ENCODE measurements around the gene SH3BP5L. TPM values are rescaled to one million over a fixed set of nuclear protein-coding genes. Genes with fewer than 3 reads are reported as not detected.

Gene SH3BP5L
- total and polyA plus RNA-seq, 10 of the 15 experiments (the other 5 are each of a cell fraction or from before 2014, with no cell fraction given) = 1.1 to 22.8 (median 10.9) TPM

DNA sequence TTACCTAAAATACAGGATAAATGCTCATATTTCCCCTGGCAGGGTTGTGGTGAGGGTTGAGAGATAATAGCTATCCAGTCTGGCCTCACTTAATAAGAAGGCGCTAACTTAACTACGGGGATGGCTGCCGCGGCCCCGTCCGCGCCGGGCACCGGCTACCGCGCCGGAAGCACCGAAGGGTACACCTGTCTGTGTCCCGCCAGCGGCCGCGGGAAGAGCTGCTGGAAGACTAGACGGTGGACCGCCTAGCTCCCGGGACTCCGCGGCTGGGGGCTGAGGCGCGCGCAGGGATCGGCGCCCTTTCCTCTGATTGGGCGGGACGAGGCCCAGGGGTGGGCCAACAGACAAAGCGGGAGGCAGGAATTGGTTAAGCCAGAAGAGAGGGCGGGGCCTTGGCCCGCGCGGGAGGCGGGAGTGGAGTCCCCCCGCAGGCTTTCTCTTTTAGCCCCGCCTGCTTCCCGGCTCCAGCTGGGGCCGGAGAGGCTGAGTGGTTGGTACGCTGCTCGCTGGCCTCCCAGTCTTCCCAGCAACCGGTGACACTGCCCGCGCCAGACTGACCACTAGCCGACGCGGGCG, 12.2 kb upstream of the SH3BP5L start, which contains the start of gene ZNF672 (continued):
- TF ChIP-seq, protein P1, sequence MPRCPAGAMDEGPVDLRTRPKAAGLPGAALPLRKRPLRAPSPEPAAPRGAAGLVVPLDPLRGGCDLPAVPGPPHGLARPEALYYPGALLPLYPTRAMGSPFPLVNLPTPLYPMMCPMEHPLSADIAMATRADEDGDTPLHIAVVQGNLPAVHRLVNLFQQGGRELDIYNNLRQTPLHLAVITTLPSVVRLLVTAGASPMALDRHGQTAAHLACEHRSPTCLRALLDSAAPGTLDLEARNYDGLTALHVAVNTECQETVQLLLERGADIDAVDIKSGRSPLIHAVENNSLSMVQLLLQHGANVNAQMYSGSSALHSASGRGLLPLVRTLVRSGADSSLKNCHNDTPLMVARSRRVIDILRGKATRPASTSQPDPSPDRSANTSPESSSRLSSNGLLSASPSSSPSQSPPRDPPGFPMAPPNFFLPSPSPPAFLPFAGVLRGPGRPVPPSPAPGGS (IDR thresholded peaks at IDR 0.05; ENCODE audit: borderline replicate concordance, insufficient read depth, low read depth, low read length, poor library complexity, severe bottlenecking) = no peak
- TF ChIP-seq STAT3 (IDR thresholded peaks at IDR 0.05; ENCODE audit: low read depth, low read length) (no peak), HCFC1 (IDR thresholded peaks at IDR 0.05; ENCODE audit: low read length) (no peak), TCF12 (IDR thresholded peaks at IDR 0.05; ENCODE audit: low read depth, low read length) (0 out of 2 replicates have a peak, but pooled peaks have one; percentile 17), RCOR1 (conservative IDR thresholded peaks at IDR 0.05; ENCODE audit: low read depth, low read length) (0 out of 2 replicates have a peak, but pooled peaks have one; percentile 14), ZNF622 (IDR thresholded peaks at IDR 0.05) (no peak), FOXK2 (IDR thresholded peaks at IDR 0.05) (no peak), CBX3 (IDR thresholded peaks at IDR 0.05; ENCODE audit: borderline replicate concordance, low read depth) (no peak), SIX5 (IDR thresholded peaks at IDR 0.05; ENCODE audit: low read depth, low read length, severe bottlenecking) (no peak), KAT2A (conservative IDR thresholded peaks at IDR 0.05; ENCODE audit: control insufficient read depth, low read depth, low read length) (no peak), JUND (IDR thresholded peaks at IDR 0.05; ENCODE audit: low read depth, low read length) (no peak), RBBP5 (conservative IDR thresholded peaks at IDR 0.05) (no peak), DPF2 (IDR thresholded peaks at IDR 0.05) (no peak)
- TF ChIP-seq, protein P2, sequence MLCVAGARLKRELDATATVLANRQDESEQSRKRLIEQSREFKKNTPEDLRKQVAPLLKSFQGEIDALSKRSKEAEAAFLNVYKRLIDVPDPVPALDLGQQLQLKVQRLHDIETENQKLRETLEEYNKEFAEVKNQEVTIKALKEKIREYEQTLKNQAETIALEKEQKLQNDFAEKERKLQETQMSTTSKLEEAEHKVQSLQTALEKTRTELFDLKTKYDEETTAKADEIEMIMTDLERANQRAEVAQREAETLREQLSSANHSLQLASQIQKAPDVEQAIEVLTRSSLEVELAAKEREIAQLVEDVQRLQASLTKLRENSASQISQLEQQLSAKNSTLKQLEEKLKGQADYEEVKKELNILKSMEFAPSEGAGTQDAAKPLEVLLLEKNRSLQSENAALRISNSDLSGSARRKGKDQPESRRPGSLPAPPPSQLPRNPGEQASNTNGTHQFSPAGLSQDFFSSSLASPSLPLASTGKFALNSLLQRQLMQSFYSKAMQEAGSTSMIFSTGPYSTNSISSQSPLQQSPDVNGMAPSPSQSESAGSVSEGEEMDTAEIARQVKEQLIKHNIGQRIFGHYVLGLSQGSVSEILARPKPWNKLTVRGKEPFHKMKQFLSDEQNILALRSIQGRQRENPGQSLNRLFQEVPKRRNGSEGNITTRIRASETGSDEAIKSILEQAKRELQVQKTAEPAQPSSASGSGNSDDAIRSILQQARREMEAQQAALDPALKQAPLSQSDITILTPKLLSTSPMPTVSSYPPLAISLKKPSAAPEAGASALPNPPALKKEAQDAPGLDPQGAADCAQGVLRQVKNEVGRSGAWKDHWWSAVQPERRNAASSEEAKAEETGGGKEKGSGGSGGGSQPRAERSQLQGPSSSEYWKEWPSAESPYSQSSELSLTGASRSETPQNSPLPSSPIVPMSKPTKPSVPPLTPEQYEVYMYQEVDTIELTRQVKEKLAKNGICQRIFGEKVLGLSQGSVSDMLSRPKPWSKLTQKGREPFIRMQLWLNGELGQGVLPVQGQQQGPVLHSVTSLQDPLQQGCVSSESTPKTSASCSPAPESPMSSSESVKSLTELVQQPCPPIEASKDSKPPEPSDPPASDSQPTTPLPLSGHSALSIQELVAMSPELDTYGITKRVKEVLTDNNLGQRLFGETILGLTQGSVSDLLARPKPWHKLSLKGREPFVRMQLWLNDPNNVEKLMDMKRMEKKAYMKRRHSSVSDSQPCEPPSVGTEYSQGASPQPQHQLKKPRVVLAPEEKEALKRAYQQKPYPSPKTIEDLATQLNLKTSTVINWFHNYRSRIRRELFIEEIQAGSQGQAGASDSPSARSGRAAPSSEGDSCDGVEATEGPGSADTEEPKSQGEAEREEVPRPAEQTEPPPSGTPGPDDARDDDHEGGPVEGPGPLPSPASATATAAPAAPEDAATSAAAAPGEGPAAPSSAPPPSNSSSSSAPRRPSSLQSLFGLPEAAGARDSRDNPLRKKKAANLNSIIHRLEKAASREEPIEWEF (IDR thresholded peaks at IDR 0.05; ENCODE audit: insufficient replicate concordance, low read depth, low read length) = no peak
- TF ChIP-seq, protein P3, sequence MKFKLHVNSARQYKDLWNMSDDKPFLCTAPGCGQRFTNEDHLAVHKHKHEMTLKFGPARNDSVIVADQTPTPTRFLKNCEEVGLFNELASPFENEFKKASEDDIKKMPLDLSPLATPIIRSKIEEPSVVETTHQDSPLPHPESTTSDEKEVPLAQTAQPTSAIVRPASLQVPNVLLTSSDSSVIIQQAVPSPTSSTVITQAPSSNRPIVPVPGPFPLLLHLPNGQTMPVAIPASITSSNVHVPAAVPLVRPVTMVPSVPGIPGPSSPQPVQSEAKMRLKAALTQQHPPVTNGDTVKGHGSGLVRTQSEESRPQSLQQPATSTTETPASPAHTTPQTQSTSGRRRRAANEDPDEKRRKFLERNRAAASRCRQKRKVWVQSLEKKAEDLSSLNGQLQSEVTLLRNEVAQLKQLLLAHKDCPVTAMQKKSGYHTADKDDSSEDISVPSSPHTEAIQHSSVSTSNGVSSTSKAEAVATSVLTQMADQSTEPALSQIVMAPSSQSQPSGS (IDR thresholded peaks at IDR 0.05; ENCODE audit: low read length) = no peak
- TF ChIP-seq, protein P4, sequence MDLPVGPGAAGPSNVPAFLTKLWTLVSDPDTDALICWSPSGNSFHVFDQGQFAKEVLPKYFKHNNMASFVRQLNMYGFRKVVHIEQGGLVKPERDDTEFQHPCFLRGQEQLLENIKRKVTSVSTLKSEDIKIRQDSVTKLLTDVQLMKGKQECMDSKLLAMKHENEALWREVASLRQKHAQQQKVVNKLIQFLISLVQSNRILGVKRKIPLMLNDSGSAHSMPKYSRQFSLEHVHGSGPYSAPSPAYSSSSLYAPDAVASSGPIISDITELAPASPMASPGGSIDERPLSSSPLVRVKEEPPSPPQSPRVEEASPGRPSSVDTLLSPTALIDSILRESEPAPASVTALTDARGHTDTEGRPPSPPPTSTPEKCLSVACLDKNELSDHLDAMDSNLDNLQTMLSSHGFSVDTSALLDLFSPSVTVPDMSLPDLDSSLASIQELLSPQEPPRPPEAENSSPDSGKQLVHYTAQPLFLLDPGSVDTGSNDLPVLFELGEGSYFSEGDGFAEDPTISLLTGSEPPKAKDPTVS (IDR thresholded peaks at IDR 0.05; ENCODE audit: low read depth, low read length) = no peak
- TF ChIP-seq, protein P5, sequence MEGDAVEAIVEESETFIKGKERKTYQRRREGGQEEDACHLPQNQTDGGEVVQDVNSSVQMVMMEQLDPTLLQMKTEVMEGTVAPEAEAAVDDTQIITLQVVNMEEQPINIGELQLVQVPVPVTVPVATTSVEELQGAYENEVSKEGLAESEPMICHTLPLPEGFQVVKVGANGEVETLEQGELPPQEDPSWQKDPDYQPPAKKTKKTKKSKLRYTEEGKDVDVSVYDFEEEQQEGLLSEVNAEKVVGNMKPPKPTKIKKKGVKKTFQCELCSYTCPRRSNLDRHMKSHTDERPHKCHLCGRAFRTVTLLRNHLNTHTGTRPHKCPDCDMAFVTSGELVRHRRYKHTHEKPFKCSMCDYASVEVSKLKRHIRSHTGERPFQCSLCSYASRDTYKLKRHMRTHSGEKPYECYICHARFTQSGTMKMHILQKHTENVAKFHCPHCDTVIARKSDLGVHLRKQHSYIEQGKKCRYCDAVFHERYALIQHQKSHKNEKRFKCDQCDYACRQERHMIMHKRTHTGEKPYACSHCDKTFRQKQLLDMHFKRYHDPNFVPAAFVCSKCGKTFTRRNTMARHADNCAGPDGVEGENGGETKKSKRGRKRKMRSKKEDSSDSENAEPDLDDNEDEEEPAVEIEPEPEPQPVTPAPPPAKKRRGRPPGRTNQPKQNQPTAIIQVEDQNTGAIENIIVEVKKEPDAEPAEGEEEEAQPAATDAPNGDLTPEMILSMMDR (IDR thresholded peaks at IDR 0.05 in 2 of 3, conservative IDR thresholded peaks at IDR 0.05 in 1 of 3; ENCODE audit: control insufficient read depth in 2 of 3, extremely low read depth in 1 of 3, insufficient read depth in 1 of 3, low read depth in 3 of 3, low read length in 3 of 3) = no peak
